ENCODE results near the gene LTB4R2.

Gene LTB4R2

GRCh38 chr14:24290746-24291145, 19.2 kb upstream of the LTB4R2 start:
- in situ Hi-C loops (cut with MboI; ENCODE audit: low pct_unique_long_range_greater_than_20kb, low sequenced_read_pairs, unreplicated experiment): no loop called here
- no peak for TF ChIP-seq CTCF (IDR thresholded peaks at IDR 0.05; ENCODE audit: extremely low read depth, insufficient read depth, missing control alignments)
- DNase-seq (ENCODE audit: low spot score): no peak

- TF ChIP-seq CTCF (IDR thresholded peaks at IDR 0.05; ENCODE audit: extremely low read depth, insufficient read depth, missing control alignments): no peak
- no peak for DNase-seq (ENCODE audit: low spot score)
- in situ Hi-C loops (cut with MboI; ENCODE audit: low pct_unique_long_range_greater_than_20kb, low sequenced_read_pairs, unreplicated experiment): no loop called here
Measured at GRCh38 chr14:24291446-24292117, 18.4 kb upstream of the LTB4R2 start.

GRCh38 chr14:24292118-24292807, 17.7 kb upstream of the LTB4R2 start:
- in situ Hi-C loops (cut with MboI; ENCODE audit: low pct_unique_long_range_greater_than_20kb, low sequenced_read_pairs, unreplicated experiment): no loop called here
- no peak for DNase-seq (ENCODE audit: low spot score)
- no peak for TF ChIP-seq CTCF (IDR thresholded peaks at IDR 0.05; ENCODE audit: extremely low read depth, insufficient read depth, missing control alignments)

GRCh38 chr14:24293525-24293924, 16.4 kb upstream of the LTB4R2 start:
- no peak for DNase-seq (ENCODE audit: low spot score)
- in situ Hi-C loops (cut with MboI; ENCODE audit: low pct_unique_long_range_greater_than_20kb, low sequenced_read_pairs, unreplicated experiment): no loop called here
- TF ChIP-seq CTCF (IDR thresholded peaks at IDR 0.05; ENCODE audit: extremely low read depth, insufficient read depth, missing control alignments): no peak

- DNase-seq (ENCODE audit: low spot score): peak; percentile 86
- in situ Hi-C loops (cut with MboI; ENCODE audit: low pct_unique_long_range_greater_than_20kb, low sequenced_read_pairs, unreplicated experiment): loop anchor here (5.0 kb wide), 1 partner anchor 54 kb away; the partner anchor contains the start of gene TINF2
Measured at GRCh38 chr14:24296341-24297157, 13.4 kb upstream of the LTB4R2 start.

More at GRCh38 chr14:24296341-24297157, 13.4 kb upstream of the LTB4R2 start:
- peak; percentile 81 for TF ChIP-seq CTCF (IDR thresholded peaks at IDR 0.05; ENCODE audit: extremely low read depth, insufficient read depth, missing control alignments)

Data from GM13977 (cell line).